GM12801 (cell line): ENCODE data around the gene FLT1.

Source experiments
- TF ChIP-seq, protein P1 (sequence below): IDR thresholded peaks from one replicate; pipeline ENCODE4 v1.5.1; 2011; ENCODE audit warnings: control low read depth; ENCODE audit not compliant: insufficient read length; ENCODE audit errors: extremely low read depth

Gene FLT1

DNA sequence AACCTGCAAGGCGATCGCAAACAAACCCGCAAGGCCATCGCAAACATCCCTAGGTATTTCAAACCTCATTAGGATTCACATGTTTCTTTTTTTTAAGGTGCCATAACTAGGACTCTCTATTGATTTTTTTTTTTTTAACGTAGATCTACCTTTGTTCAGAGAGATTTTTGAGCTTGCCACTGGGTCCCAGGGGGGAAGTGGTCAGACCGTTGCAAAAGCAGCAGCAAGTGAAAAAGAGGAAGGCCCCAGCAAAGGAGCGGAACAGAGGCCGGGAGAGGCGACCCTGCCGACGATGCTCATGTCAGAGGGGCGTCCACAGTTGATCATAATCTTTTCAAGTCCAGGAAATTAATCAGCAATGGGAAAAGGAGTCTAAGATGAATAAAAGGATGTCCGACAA lies 32.7 kb upstream of the FLT1 start:
- TF ChIP-seq, protein P1, sequence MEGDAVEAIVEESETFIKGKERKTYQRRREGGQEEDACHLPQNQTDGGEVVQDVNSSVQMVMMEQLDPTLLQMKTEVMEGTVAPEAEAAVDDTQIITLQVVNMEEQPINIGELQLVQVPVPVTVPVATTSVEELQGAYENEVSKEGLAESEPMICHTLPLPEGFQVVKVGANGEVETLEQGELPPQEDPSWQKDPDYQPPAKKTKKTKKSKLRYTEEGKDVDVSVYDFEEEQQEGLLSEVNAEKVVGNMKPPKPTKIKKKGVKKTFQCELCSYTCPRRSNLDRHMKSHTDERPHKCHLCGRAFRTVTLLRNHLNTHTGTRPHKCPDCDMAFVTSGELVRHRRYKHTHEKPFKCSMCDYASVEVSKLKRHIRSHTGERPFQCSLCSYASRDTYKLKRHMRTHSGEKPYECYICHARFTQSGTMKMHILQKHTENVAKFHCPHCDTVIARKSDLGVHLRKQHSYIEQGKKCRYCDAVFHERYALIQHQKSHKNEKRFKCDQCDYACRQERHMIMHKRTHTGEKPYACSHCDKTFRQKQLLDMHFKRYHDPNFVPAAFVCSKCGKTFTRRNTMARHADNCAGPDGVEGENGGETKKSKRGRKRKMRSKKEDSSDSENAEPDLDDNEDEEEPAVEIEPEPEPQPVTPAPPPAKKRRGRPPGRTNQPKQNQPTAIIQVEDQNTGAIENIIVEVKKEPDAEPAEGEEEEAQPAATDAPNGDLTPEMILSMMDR = no peak

DNA sequence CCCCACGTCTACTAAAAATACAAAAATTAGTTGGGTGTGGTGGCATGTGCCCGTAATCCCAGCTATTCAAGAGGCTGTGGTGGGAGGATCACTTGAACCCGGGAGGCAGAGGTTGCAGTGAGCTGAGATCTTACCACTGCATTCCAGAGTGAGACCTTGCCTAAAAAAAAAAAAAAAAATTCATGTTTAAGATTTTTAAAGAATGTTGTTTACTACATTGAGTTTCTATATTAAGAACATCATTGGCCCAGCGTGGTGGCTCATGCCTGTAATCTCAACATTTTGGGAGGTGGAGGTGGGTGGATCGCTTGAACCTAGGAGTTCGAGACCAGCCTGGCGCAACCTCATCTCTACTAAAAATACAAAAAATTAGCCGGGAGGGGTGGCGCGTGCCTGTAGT lies 31.9 kb upstream of the FLT1 start:
- TF ChIP-seq, protein P1 = no peak

DNA sequence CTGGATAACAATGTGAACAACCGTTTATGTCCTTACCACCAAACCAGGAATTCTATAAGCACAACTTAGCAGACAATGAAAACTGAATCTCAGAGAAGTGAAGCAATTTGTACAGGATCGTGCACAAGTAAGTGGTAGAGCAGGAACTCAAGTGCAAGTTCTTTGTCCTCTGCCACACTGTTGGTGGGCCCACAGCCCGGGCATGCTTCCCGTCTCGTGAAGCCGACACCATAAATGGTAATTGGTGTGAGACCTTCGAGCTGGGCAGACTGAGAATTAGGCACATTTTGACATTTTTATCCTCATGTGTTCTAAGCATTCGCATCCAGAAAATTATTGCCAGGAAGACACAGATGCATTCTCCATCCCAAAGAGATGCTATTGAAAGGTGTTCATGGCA lies 27.9 kb upstream of the FLT1 start:
- TF ChIP-seq, protein P1 = no peak

DNA sequence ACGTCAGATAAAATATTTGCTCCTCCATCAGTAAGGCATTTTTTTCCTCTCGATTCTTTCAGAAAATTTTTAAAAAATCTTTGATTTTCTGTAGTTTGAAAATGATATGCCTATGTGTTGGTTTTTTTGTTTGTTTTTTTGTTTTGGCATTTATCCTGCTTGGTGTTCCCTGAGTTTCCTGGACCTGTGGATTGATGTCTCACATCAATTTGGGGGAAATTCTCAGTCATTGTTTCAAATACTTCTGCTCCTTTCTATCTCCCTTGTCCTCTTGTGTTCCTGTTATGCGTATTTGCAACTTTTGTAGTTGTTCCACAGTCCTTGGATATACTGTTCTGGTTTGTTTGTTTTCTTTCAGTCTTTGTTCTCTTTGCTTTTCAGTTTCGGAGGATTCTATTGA lies 18.8 kb upstream of the FLT1 start:
- TF ChIP-seq, protein P1 = no peak

DNA sequence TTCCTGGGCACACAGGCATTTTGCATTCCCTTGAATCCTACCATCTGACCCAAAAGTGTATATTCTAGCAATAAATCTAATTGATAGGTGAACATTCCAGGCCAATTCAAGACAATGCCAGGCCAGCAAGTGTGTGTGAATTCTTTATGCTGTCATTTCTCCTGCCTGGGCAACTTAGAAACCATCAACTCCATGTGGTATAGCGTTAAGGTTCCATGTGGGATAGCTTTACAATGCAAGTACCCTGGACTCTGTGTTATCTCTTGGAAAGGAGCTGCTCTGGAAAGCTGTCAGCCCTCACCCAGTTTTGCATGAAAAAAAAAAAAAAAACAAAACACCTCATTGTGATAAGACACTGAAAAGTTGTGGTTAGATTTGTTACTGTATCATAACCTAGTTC lies 15.6 kb upstream of the FLT1 start:
- TF ChIP-seq, protein P1 = no peak

DNA sequence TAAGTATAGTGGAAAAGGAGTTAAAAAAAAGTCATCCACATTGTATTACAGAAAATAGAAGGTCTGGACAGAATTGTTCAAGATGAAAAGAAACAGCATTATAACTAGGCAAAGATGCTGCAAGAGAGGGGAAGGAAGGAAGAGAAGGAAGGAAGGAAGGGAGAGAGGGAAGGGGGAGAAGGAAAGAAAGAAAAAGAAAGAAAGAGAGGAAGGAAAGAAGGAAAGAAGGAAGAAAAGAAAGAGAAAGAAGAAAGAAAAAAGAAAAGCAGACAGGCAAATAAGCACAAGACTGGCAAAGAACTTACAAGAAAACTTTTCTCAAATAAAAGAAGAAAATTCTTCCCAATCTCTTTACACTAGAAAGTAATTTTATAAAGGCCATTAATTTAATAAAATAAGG lies 15.1 kb upstream of the FLT1 start:
- TF ChIP-seq, protein P1 = no peak

DNA sequence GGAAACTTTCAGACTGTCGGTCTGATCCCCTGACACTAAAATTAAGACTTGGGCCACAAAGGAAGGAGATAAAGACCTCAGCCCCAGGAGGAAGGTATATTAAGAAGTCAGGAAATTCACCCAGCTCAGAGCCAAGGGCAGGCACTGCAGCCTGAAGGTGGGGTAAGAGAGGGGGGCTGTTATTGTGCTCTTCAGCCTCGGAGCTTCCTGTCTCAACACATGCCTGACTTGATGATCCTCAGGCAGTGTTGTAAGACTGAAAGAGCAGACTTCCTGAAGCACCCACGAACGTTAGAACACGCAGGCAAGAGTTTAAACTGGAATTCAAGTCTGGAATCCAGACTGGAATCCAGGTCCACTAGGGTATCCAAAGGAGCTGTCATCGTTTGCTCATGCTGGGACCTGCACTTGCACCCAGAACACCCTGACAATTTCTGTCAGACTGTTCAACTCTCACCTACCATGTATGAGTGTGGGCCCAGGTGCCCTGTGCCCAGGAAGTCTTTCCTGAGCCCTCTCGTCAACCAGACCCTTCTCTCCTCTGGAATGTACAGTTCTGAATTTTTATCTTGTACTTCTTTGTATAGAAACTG lies 10.7 kb upstream of the FLT1 start:
- TF ChIP-seq, protein P1 = no peak
